Measurements from ENCODE around the gene UGT1A3.
"Not testable (repeated sequence)": the region's sequence is repeated elsewhere in the genome, so short reads cannot be mapped to it uniquely, and the experiment has no call there.

The UGT1A3 gene

DNA sequence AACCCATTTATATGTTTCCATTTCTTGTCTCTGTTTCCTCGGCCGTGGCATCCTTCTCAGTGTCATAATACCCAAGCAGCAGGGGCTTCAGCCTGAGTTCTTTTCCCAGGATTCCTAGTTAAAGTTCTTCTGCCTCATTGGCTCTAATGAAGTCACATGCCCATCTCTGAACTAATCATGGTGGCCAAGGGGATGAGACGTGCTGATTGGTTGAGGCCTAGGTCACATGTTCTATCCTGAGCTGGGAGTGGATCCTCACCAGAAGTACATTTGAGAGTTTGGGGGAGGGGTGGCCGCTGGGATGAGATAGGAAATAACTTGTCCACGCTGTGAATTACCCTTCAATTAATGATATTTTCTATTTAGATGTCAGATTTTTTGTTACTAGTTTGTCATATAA, 19.9 kb upstream of the UGT1A3 start:
- DNase-seq = peak in 1 of 2 experiments; percentile 46

DNA sequence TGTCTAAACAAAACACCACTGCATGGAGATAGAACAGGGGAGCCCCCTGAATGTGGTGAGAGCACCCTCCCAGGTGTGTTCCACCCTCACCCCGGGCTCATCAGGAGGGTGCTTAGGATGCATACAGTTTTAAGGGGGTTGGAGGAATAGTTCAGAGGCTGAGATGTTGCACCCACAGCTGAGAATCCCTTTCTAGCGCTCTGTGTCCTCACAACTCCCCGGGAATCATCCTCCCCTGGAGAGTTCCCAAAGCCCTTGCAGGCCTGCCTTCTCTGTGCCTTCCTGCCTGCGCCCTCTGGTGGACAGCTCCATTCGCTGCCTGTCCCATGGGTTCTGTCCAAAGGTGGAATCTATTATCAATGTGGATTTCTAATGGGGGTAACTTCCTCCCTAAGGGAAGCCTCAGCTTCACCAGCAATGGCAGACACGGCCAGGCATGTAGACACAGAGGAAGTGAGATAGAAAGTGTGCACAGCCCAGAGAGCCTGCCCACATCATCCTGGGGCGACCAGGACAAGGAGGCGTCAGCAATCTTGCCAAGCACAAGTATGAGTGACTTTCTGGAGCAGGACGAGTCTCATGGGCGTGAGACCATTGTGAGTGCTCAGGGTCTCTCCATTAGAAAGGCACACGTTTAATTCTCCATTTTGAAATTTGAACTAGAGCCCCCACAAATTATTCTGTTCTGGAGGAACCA, 17.4 kb upstream of the UGT1A3 start:
- DNase-seq = peak; percentile 17 to 69

DNA sequence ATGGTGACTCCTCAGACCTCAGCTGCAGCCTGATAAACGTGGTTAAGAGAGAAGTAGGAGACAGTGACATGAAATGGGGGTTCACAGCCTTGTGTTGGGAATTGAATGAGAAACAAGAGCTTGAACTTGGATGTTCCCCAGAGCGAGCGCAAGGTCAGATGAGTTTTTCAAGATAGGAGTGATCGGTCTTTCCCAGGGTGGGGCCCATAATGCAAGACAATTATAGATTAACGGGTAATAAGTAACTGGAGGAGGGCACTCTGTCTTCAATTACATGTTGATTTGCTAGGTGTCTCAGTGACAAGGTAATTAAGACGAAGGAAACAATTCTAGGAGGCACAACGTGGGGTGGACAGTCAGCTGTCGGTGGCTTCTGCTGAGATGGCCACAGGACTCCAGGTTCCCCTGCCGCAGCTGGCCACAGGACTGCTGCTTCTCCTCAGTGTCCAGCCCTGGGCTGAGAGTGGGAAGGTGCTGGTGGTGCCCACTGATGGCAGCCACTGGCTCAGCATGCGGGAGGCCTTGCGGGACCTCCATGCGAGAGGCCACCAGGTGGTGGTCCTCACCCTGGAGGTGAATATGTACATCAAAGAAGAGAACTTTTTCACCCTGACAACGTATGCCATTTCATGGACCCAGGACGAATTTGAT, 16.1 kb upstream of the UGT1A3 start, which contains the start of gene UGT1A5:
Gene UGT1A5 (plus strand): TSS at position 297 of the 651 bp plus-strand sequence. CDS start 85 bp downstream, at position 382.
- no peak for DNase-seq

GRCh38 chr2:233713262-233713615, 15.6 kb upstream of the UGT1A3 start:
- no peak for DNase-seq

- no peak for DNase-seq
Observed at GRCh38 chr2:233714121-233714520, 14.7 kb upstream of the UGT1A3 start.

- DNase-seq = no peak
Observed at GRCh38 chr2:233718552-233718951, 10.3 kb upstream of the UGT1A3 start, which contains the start of gene UGT1A4. TSS of gene UGT1A4 (plus strand) at chr2:233718736. CDS start at chr2:233718821, 85 bp downstream.

GRCh38 chr2:233736868-233737653, 8.2 kb downstream of the UGT1A3 start:
- not testable (repeated sequence) for DNase-seq

DNA sequence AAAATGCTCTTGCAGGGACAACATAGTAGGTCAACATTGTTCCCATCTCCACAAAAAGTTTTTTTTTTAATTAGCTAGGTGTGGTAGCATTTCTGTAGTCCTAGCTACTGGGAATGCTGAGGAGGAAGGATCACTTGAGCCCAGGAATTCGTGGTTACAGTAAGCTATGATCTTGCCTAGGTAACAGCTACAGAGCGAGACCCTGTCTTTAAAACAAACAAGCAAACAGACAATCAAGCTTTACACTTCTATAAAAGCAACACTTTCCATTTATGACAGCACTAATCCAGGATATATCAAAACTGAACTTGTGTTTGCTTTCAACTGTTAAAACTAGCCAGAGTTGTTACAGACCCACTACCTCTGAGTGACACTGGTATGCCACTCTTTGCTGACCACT, 12.0 kb downstream of the UGT1A3 start:
- DNase-seq = no peak

DNA sequence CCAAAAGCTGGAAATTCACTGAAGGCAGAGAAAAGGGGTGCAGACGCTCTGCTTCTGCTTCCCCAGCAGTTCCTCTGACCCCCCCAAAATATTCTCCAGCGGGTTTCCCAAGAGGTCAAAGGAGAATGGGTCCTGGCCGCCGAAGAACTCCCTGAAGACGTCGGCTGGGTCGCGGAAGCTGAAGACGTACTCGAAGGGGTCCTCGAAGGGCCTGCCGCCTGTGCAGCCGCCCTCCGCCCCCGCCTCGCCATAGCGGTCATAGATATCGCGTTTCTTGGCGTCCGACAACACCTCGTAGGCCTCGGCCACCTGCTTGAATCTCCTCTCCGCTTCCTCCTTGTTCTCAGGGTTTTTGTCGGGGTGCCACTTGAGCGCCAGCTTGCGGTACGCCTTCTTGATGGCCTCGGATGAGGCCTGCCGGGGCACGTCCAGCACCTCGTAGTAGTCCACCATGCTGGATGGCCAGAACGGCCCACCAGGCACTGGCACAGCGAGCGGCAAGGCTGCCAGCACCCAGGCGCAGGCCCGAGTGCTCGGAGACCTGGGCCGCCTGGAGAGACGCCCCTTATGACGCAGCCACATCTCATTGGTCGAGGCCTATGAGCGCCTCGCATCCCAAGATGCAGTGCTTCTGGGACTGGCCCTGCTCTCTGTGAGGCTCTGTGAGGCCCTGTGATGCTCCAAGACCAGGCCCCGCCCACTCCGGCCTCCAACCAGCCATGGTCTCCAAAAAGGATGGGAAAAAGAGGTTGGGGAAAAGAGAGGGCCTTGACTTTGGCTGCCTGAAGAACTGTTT, 14.8 kb downstream of the UGT1A3 start:
- DNase-seq = no peak

DNA sequence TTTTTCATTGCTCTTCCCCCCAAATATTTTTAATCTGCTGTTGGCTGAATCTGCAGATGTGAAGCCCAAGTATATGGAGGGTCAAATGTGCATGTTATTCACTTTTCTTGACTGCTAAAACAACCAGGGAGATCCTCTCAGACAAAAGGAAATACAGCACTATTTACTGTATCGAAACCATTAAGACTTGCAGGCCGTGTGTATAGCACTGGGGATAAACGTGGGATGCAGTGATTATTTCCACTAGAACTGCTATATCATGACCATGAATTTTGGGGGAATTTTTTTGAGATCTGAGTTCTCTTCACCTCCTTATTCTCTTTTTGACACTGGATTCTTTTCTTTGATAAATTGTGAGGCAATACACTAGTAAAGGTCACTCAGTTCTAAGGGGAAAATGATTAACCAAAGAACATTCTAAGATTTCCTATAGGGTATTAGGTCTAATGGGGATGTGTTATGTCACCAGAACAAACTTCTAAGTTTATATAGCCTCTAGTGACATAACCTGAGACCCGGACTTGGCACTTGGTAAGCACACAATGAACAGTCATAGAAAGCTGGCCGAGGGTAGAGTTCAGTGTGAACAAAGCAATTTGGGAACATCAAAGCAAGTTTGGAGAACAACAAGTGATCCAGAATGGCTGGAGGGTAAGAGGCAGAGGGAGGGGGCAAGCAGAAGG, 16.4 kb downstream of the UGT1A3 start:
- no peak for DNase-seq

DNA sequence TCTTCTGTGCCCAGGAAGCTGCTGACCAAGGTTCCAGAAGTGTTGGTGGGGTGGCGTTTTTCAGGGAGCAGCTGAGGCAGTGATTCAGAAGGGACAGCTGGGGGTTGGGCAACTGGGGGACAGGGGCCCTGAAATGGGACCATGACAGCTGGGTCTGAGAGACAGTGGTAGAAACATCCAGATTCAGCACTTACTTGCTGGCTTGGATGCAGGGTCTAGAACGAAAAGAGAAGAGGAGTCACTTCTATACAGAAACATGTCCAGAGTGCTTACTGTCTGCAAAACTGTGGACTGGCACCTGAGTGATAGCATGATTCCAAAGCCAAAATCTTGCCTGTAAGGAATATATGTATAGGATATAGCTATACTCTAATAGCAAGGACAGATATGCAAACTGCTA, 17.0 kb downstream of the UGT1A3 start:
- not testable (repeated sequence) for DNase-seq

GRCh38 chr2:233746475-233747282, 17.8 kb downstream of the UGT1A3 start:
- DNase-seq = no peak

GRCh38 chr2:233747283-233747544, 18.4 kb downstream of the UGT1A3 start:
- DNase-seq = no peak

DNA sequence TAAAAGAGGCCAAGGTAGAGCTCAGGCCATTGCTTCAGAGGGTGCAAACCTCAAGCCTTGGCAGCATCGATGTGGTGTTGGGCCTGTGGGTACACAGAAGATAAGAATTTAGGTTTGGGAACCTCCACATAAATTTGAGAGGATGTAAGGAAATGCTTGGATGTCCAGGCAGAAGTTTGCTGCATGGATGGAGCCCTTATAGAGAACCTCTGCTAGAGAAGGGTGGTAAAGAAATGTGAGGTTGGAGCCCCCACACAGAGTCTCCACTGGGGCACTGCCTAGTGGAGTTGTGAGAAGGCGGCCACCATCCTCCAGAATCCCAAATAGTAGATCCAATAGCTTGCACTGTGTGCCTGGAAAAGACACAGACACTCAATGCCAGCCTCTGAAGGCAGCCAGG, 21.8 kb downstream of the UGT1A3 start:
- not testable (repeated sequence) for DNase-seq

GRCh38 chr2:233751212-233752009, 22.6 kb downstream of the UGT1A3 start:
- not testable (repeated sequence) for DNase-seq

GRCh38 chr2:233754872-233755611, 26.2 kb downstream of the UGT1A3 start:
- DNase-seq = no peak

- DNase-seq = no peak
Observed at GRCh38 chr2:233756429-233757081, 27.7 kb downstream of the UGT1A3 start.

DNA sequence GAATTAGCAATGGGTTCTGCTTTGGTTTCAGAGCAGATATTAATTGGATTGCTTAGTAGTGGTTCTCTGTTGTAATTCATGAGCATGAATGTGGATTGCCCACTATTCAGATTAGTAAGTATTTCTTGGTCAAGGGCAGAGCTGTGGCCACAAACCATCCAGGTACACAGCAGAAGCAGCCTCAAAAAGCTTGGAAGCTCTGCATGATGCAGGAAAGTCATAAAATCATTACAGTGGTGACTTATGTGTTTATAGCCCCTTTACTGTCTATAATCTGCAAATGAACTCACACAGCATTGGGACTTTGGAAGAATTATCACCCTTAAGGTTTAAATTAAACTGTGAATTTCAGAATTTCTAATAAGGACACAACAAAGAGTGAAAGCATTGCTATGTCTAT, 29.3 kb downstream of the UGT1A3 start:
- no peak for DNase-seq

DNA sequence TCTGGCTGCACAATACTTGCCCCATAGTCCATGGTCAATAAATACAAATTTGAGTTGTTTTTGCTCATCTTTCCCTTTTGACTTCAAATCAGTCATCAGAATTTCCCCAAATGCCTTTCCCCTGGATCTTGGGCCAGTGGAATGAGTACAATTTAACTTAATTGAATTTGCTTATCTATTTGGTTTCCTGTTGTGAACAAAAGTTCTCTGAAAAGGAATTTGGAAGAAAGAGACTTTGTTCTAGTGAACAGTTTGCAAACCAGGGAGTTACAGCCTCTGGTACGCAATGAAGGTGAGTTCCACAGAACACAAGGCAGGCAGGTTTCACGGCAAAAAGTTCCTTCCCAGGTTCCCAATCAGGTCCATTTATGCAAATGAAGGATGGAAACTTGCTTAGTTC, 30.0 kb downstream of the UGT1A3 start:
- DNase-seq = no peak
